Liver (tissue), 9 donors: ENCODE results near the gene TSC22D3. TPM values are rescaled to one million over a fixed set of nuclear protein-coding genes. Genes with fewer than 3 reads are reported as not detected.

ENCODE experiments used
- DNase-seq: peaks from one replicate; pipeline ENCODE4 v3.0.0-alpha.2; 2017; ENCODE audit warnings: low spot score
- H3K27ac ChIP-seq, 2 donors: one replicate each; pipeline ENCODE4 v1.7.0; 2013; ENCODE audit warnings: inconsistent platforms in 2 of 2, low read length in 2 of 2, control low read depth in 1 of 2, low read depth in 1 of 2, mild to moderate bottlenecking in 1 of 2
- H3K27me3 ChIP-seq, 4 donors: one replicate each; pipeline versions ENCODE4 v1.6.1 to v1.7.0; 2013; ENCODE audit warnings: low read length in 3 of 4, inconsistent platforms in 1 of 4, mild to moderate bottlenecking in 1 of 4, moderate library complexity in 1 of 4; ENCODE audit not compliant: control insufficient read depth in 4 of 4, insufficient read depth in 4 of 4
- H3K36me3 ChIP-seq, 4 donors: one replicate each; pipeline versions ENCODE4 v1.6.1 to v1.7.0; 2013; ENCODE audit warnings: low read length in 3 of 4, mild to moderate bottlenecking in 3 of 4, low read depth in 1 of 4, moderate library complexity in 1 of 4; ENCODE audit not compliant: control insufficient read depth in 4 of 4, insufficient read depth in 3 of 4
- H3K4me1 ChIP-seq, 4 donors: one replicate each; pipeline versions ENCODE4 v1.6.1 to v1.7.0; 2013; ENCODE audit warnings: low read length in 3 of 4, mild to moderate bottlenecking in 3 of 4, moderate library complexity in 1 of 4; ENCODE audit not compliant: control insufficient read depth in 4 of 4, insufficient read depth in 4 of 4
- H3K4me3 ChIP-seq, 3 donors: one replicate each; pipeline versions ENCODE4 v1.6.1 to v1.7.0; 2013; ENCODE audit warnings: low read length in 3 of 3, control low read depth in 1 of 3, low read depth in 1 of 3, mild to moderate bottlenecking in 1 of 3
- H3K9ac ChIP-seq, 2 donors: one replicate each; pipeline ENCODE4 v1.7.0; 2013; ENCODE audit warnings: low read length in 2 of 2, mild to moderate bottlenecking in 2 of 2, moderate library complexity in 2 of 2, control low read depth in 1 of 2, low read depth in 1 of 2
- H3K9me3 ChIP-seq, 4 donors: one replicate each; pipeline versions ENCODE4 v1.6.1 to v1.7.0; 2013; ENCODE audit warnings: low read length in 3 of 4; ENCODE audit not compliant: control insufficient read depth in 4 of 4
- ATF3 ChIP-seq: IDR thresholded peaks from 2 replicates; pipeline ENCODE4 v1.6.1; 2016; ENCODE audit warnings: antibody characterized with exemption
- EGR1 ChIP-seq, 2 donors: IDR thresholded peaks; 2 replicates each; pipeline ENCODE4 v1.6.1; 2016 to 2018; ENCODE audit warnings: antibody characterized with exemption in 2 of 2, low read depth in 2 of 2
- FOXA1 ChIP-seq: IDR thresholded peaks from 2 replicates; pipeline ENCODE4 v1.6.1; 2016; ENCODE audit warnings: antibody characterized with exemption
- FOXA2 ChIP-seq: IDR thresholded peaks from 2 replicates; pipeline ENCODE4 v1.6.1; 2016; ENCODE audit warnings: antibody characterized with exemption
- GABPA ChIP-seq, 2 donors: IDR thresholded peaks in 1 of 2; conservative IDR thresholded peaks in 1 of 2; 2 replicates each; pipeline ENCODE4 v1.6.1; 2016; ENCODE audit warnings: antibody characterized with exemption in 2 of 2, mild to moderate bottlenecking in 1 of 2, moderate library complexity in 1 of 2
- HNF4G ChIP-seq: IDR thresholded peaks from 2 replicates; pipeline ENCODE4 v1.6.1; 2016; ENCODE audit warnings: antibody characterized with exemption
- JUND ChIP-seq, 2 donors: IDR thresholded peaks; 2 replicates each; pipeline ENCODE4 v1.6.1; 2016; ENCODE audit warnings: antibody characterized with exemption in 2 of 2
- MAX ChIP-seq: IDR thresholded peaks from 2 replicates; pipeline ENCODE4 v1.6.1; 2016; ENCODE audit warnings: antibody characterized with exemption
- NR2F2 ChIP-seq: IDR thresholded peaks from 2 replicates; pipeline ENCODE4 v1.6.1; 2016; ENCODE audit warnings: antibody characterized with exemption
- RAD21 ChIP-seq, 2 donors: IDR thresholded peaks; 2 replicates each; pipeline ENCODE4 v1.6.1; 2016; ENCODE audit warnings: antibody characterized with exemption in 2 of 2, mild to moderate bottlenecking in 2 of 2
- RXRA ChIP-seq, 2 donors: IDR thresholded peaks; 2 replicates each; pipeline ENCODE4 v1.6.1; 2017 to 2018; ENCODE audit warnings: antibody characterized with exemption in 2 of 2, mild to moderate bottlenecking in 1 of 2
- SP1 ChIP-seq: IDR thresholded peaks from 2 replicates; pipeline ENCODE4 v1.6.1; 2018; ENCODE audit warnings: antibody characterized with exemption, mild to moderate bottlenecking
- YY1 ChIP-seq: IDR thresholded peaks from 2 replicates; pipeline ENCODE4 v1.6.1; 2016; ENCODE audit warnings: antibody characterized with exemption, mild to moderate bottlenecking
- ZBTB33 ChIP-seq: IDR thresholded peaks from 2 replicates; pipeline ENCODE4 v1.6.1; 2016; ENCODE audit warnings: antibody characterized with exemption
- WGBS: extraction: QIAGEN DNeasy Blood & Tissue Kit; methylation state at CpG from one replicate; pipeline ENCODE4 v1.1.7; 2013; 5-methylcytosine and 5-hydroxymethylcytosine counted together
- polyA plus RNA-seq, 2 donors: library from polyadenylated mRNA; stranded (reverse) in 1 of 2; unstranded in 1 of 2; fragments of 200-250 nt in 1 of 2; fragments of >200 nt in 1 of 2; fragmentation: Nextera tagmentation in 1 of 2; extraction: Ambion mirVana in 1 of 2; gene quantifications; one replicate each; pipeline versions ENCODE4 v1.2.1 to v1.2.3, GENCODE V29; 2013 to 2015
- total RNA-seq, 2 donors: library from RNA; depleted of rRNA; stranded (reverse); fragments of >200 nt; gene quantifications; one replicate each; pipeline ENCODE4 v1.2.3, GENCODE V29; 2014
- TF ChIP-seq, protein P1 (sequence below): fragments of 150-350 bp; IDR thresholded peaks from 2 replicates; pipeline ENCODE4 v1.5.1; 2017; ENCODE audit warnings: improper control_type of control experiment, low read depth, low read length; ENCODE audit not compliant: missing input control
- donor health status: healthy.
- donor health status: healthy.
- donor health status: healthy.
- donor health status: healthy.
- donor health status: healthy.

TSC22D3 gene
- total and polyA plus RNA-seq, 4 donors, result 10.5 to 128 (median 48.1) TPM

DNA sequence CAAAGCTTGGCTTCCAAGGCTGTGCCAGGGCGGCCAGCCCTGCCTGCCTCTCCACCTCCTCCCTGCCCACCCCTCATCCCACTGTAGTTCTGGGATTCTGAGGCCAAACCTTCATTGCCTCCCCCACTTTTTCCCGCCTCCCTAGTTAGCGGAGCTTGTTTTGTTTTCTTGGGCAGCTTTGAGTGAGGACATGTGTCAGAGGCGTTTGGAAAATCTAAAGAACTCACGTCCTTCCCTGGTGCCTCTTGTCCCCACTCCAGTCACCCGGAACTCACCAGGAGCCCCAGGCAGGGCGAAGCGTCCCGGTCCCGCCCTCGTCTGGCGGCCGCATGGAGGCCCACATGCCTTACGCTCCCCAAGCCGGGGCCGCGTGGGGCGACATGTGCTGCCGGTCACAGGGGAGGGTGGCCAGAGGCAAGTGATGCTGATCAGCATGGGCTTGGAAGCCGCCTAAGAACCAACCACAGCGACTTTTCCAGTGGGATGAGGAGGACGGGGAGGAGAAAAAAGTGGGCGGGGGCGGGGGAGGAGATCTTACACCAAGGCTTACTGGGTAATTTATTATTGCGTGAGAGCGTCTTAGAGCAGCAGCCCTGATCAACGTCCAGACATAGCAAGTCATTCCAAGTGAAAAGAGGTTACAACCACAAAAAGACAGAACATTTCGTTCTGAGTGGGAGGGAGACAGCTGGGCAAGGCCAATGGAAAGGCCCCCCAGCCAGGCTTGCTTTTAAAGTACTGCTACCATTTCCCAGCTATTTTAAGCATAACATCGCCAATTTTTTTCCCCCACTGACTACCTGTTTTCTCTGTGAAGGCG is 98.8 kb downstream of the TSC22D3 start:
- Histone ChIP-seq H3K27me3 (no peaks in the 10 kb centered on the region), H3K9ac (peak overlapping the region in 1 of 2 donors; percentile 62), H3K4me1 (peaks cover 2 to 12% (median 7%) of the 10 kb centered on the region in 4 donors), H3K9me3 (no peaks in the 10 kb centered on the region), H3K36me3 (no peaks in the 10 kb centered on the region), H3K27ac (peak overlapping the region; percentile 65 to 69), H3K4me3 (peak overlapping the region; percentile 45 to 50 (median 49))
- DNase-seq, result no peak
- WGBS, result 28% methylated on average over 30 of the region's 30 CpGs
- TF ChIP-seq SP1 (peak; percentile 78), MAX (peak; percentile 75), RAD21 (IDR thresholded peaks at IDR 0.05) (peak in 1 of 2 donors; percentile 14), RXRA (IDR thresholded peaks at IDR 0.05) (peak; percentile 7 to 18), ZBTB33 (no peak), JUND (IDR thresholded peaks at IDR 0.05) (no peak), HNF4G (no peak), FOXA1 (no peak), EGR1 (IDR thresholded peaks at IDR 0.05; ENCODE audit: low read depth in 2 of 2) (no peak), GABPA (IDR thresholded peaks at IDR 0.05 in 1 of 2, conservative IDR thresholded peaks at IDR 0.05 in 1 of 2) (no peak), FOXA2 (no peak), NR2F2 (peak; percentile 42)
- TF ChIP-seq, protein P1, sequence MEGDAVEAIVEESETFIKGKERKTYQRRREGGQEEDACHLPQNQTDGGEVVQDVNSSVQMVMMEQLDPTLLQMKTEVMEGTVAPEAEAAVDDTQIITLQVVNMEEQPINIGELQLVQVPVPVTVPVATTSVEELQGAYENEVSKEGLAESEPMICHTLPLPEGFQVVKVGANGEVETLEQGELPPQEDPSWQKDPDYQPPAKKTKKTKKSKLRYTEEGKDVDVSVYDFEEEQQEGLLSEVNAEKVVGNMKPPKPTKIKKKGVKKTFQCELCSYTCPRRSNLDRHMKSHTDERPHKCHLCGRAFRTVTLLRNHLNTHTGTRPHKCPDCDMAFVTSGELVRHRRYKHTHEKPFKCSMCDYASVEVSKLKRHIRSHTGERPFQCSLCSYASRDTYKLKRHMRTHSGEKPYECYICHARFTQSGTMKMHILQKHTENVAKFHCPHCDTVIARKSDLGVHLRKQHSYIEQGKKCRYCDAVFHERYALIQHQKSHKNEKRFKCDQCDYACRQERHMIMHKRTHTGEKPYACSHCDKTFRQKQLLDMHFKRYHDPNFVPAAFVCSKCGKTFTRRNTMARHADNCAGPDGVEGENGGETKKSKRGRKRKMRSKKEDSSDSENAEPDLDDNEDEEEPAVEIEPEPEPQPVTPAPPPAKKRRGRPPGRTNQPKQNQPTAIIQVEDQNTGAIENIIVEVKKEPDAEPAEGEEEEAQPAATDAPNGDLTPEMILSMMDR, result no peak

DNA sequence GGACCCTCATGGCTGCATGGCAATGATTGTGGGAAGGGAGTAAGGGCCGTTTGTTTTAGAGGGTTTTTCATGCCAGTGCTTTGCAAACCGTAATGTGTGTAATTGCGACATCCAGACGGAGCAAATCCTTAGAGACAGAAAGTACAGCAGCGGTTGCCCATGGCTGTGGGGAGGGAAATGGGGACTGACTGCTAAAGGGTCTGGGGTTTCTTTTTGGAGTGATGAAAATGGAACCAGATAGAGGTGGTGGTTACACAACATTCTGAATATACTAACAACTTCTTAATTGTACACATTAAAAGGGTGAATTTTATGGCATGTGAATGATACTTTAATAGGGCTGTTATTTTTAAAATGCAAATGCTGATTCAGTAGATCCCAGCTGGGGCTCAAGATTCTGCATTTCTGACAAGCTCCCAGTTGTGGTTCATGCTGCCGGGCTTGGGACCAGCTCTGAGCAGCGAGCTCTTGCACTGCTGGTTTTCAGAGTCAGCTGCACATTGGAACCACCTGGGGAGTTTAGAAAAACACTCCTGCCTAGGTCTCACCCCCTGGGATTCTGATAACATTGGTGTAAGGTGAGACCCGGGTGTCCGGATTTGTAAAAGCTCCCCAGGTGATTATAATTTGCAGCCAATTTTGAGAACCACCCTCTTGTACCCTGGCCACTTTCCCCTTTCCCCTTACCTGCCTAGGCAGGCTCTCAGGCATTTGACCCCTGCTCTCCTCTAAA is 99.6 kb downstream of the TSC22D3 start:
- TF ChIP-seq RXRA (IDR thresholded peaks at IDR 0.05), result peak in 1 of 2 donors; percentile 6
- TF ChIP-seq RAD21 (IDR thresholded peaks at IDR 0.05), result no peak
- peak; percentile 22 for TF ChIP-seq YY1
- TF ChIP-seq ATF3, result no peak
- Histone ChIP-seq H3K27me3 (no peaks in the 10 kb centered on the region), H3K4me3 (peak overlapping the region; percentile 45 to 50 (median 49)), H3K36me3 (no peaks in the 10 kb centered on the region), H3K9ac (peak overlapping the region in 1 of 2 donors; percentile 62), H3K27ac (peak overlapping the region; percentile 65 to 69), H3K9me3 (no peaks in the 10 kb centered on the region), H3K4me1 (peaks cover 2 to 12% (median 7%) of the 10 kb centered on the region in 4 donors)
- 14% methylated on average over 9 of the region's 9 CpGs for WGBS
- no peak for DNase-seq
